ENCODE data around the gene EPHA8. TPM values are rescaled to one million over a fixed set of nuclear protein-coding genes. Genes with fewer than 3 reads are reported as not detected.

The EPHA8 gene
- total RNA-seq, 4 donors from 2014 or later = not detected

- H3K36me3 ChIP-seq = peaks cover 0 to 68% (median 17%) of the 10 kb centered on the region in 3 donors
- no peak for DNase-seq (ENCODE audit: low spot score in 2 of 2)
- no peak overlapping the region for H3K27ac ChIP-seq
- H3K4me1 ChIP-seq = peaks cover 0 to 6% (median 3%) of the 10 kb centered on the region in 4 donors
- H3K4me3 ChIP-seq = no peak overlapping the region
- H3K9me3 ChIP-seq = no peaks in the 10 kb centered on the region
- TF ChIP-seq POLR2A (IDR thresholded peaks at IDR 0.05) (no peak), EP300 (IDR thresholded peaks at IDR 0.05) (no peak), CTCF (IDR thresholded peaks at IDR 0.05) (no peak)
- 88 to 92% methylated on average over 11 of the region's 11 CpGs for WGBS, 2 donors
- H3K27me3 ChIP-seq = no peaks in the 10 kb centered on the region
Observed at GRCh38 chr1:22525646-22526045, 37.6 kb upstream of the EPHA8 start.

GRCh38 chr1:22526098-22526497 lies 37.2 kb upstream of the EPHA8 start:
- H3K4me1 ChIP-seq = peaks cover 0 to 10% (median 3%) of the 10 kb centered on the region in 4 donors
- DNase-seq (ENCODE audit: low spot score in 2 of 2) = no peak
- peaks cover 0 to 64% (median 15%) of the 10 kb centered on the region in 3 donors for H3K36me3 ChIP-seq
- 89% methylated on average over 10 to 11 of the region's 11 CpGs for WGBS, 2 donors
- H3K27me3 ChIP-seq = no peaks in the 10 kb centered on the region
- H3K9me3 ChIP-seq = no peaks in the 10 kb centered on the region
- H3K27ac ChIP-seq = no peak overlapping the region
- H3K4me3 ChIP-seq = no peak overlapping the region
- TF ChIP-seq EP300 (IDR thresholded peaks at IDR 0.05) (no peak), POLR2A (IDR thresholded peaks at IDR 0.05) (no peak)

- H3K27ac ChIP-seq = no peak overlapping the region
- TF ChIP-seq POLR2A (IDR thresholded peaks at IDR 0.05) (no peak), CTCF (IDR thresholded peaks at IDR 0.05) (no peak), EP300 (IDR thresholded peaks at IDR 0.05) (no peak)
- no peaks in the 10 kb centered on the region for H3K27me3 ChIP-seq
- H3K36me3 ChIP-seq = peaks cover 0 to 58% (median 10%) of the 10 kb centered on the region in 3 donors
- no peak for DNase-seq (ENCODE audit: low spot score in 2 of 2)
- H3K4me1 ChIP-seq = peaks cover 0 to 16% (median 3%) of the 10 kb centered on the region in 4 donors
- 88 to 89% methylated on average over 3 to 5 of the region's 5 CpGs for WGBS, 2 donors
- H3K9me3 ChIP-seq = no peaks in the 10 kb centered on the region
- H3K4me3 ChIP-seq = no peak overlapping the region
Observed at GRCh38 chr1:22526677-22527076, 36.6 kb upstream of the EPHA8 start.

GRCh38 chr1:22527122-22527521 lies 36.2 kb upstream of the EPHA8 start:
- Histone ChIP-seq H3K27ac (no peak overlapping the region), H3K4me1 (peaks cover 0 to 20% (median 3%) of the 10 kb centered on the region in 4 donors), H3K4me3 (no peak overlapping the region), H3K9me3 (no peaks in the 10 kb centered on the region), H3K27me3 (no peaks in the 10 kb centered on the region), H3K36me3 (peaks cover 0 to 54% (median 10%) of the 10 kb centered on the region in 3 donors)
- DNase-seq (ENCODE audit: low spot score in 2 of 2) = no peak
- TF ChIP-seq CTCF (IDR thresholded peaks at IDR 0.05) = no peak
- no peak for TF ChIP-seq EP300 (IDR thresholded peaks at IDR 0.05)
- TF ChIP-seq POLR2A (IDR thresholded peaks at IDR 0.05) = no peak
- 73 to 76% methylated on average over 7 of the region's 7 CpGs for WGBS, 2 donors

- H3K27me3 ChIP-seq = no peaks in the 10 kb centered on the region
- H3K27ac ChIP-seq = no peak overlapping the region
- WGBS, 2 donors = 84 to 85% methylated on average over 15 of the region's 15 CpGs
- no peak for TF ChIP-seq POLR2A (IDR thresholded peaks at IDR 0.05)
- TF ChIP-seq CTCF (IDR thresholded peaks at IDR 0.05) = no peak
- TF ChIP-seq EP300 (IDR thresholded peaks at IDR 0.05) = no peak
- peaks cover 0 to 48% (median 10%) of the 10 kb centered on the region in 3 donors for H3K36me3 ChIP-seq
- no peaks in the 10 kb centered on the region for H3K9me3 ChIP-seq
- no peak for DNase-seq (ENCODE audit: low spot score in 2 of 2)
- H3K4me1 ChIP-seq = peaks cover 0 to 20% (median 3%) of the 10 kb centered on the region in 4 donors
- H3K4me3 ChIP-seq = no peak overlapping the region
Observed at GRCh38 chr1:22527555-22528296, 35.6 kb upstream of the EPHA8 start.

Measured in tibial nerve (tissue), 4 donors.